Colonic mucosa (tissue), 4 donors: ENCODE results near the gene INPP5A. TPM values are rescaled to one million over a fixed set of nuclear protein-coding genes. Genes with fewer than 3 reads are reported as not detected.

ENCODE experiments used
- DNase-seq: peaks from one replicate; pipeline ENCODE4 v3.0.0-alpha.2; 2020
- H3K27ac ChIP-seq: fragments of 200-600 bp; one replicate; pipeline ENCODE4 v1.8.0; 2021
- H3K27me3 ChIP-seq: fragments of 200-600 bp; one replicate; pipeline ENCODE4 v1.8.0; 2021
- H3K36me3 ChIP-seq: fragments of 200-600 bp; one replicate; pipeline ENCODE4 v1.8.0; 2021
- H3K4me1 ChIP-seq: fragments of 200-600 bp; one replicate; pipeline ENCODE4 v1.8.0; 2021; ENCODE audit warnings: mild to moderate bottlenecking
- H3K4me3 ChIP-seq: fragments of 200-600 bp; one replicate; pipeline ENCODE4 v1.8.0; 2021
- H3K9ac ChIP-seq, 2 donors: one replicate each; pipeline ENCODE4 v1.7.0; 2013; ENCODE audit warnings: control low read depth in 2 of 2, low read depth in 2 of 2, low read length in 2 of 2
- H3K9me3 ChIP-seq: fragments of 200-600 bp; one replicate; pipeline ENCODE4 v1.8.0; 2021
- intact Hi-C: fragments of 100-400 bp; cut with DNase I; formaldehyde crosslinking; loops from one replicate; pipeline ENCODE4 v1.14.1; 2022
- total RNA-seq, 2 donors: library from RNA; stranded (reverse); fragmentation: NEBNext Ultra II Directional in 1 of 2; extraction: Animal tissue kit (Norgen Biotek cat#: 25700) in 1 of 2; gene quantifications; one replicate each; pipeline ENCODE4 v1.2.1, GENCODE V29; 2021
- TF ChIP-seq, protein P1 (sequence below): fragments of 200-600 bp; IDR thresholded peaks from one replicate; pipeline ENCODE4 v1.8.0; 2022; ENCODE audit warnings: antibody characterized with exemption, mild to moderate bottlenecking
- donor health status: healthy.
- donor health status: DM: no; HTN: no; CAD: no.
- donor health status: DM: no; HTN: no; CAD: no.

Gene INPP5A
- total RNA-seq, 2 donors from 2014 or later, result 29.9 to 41.5 TPM

DNA sequence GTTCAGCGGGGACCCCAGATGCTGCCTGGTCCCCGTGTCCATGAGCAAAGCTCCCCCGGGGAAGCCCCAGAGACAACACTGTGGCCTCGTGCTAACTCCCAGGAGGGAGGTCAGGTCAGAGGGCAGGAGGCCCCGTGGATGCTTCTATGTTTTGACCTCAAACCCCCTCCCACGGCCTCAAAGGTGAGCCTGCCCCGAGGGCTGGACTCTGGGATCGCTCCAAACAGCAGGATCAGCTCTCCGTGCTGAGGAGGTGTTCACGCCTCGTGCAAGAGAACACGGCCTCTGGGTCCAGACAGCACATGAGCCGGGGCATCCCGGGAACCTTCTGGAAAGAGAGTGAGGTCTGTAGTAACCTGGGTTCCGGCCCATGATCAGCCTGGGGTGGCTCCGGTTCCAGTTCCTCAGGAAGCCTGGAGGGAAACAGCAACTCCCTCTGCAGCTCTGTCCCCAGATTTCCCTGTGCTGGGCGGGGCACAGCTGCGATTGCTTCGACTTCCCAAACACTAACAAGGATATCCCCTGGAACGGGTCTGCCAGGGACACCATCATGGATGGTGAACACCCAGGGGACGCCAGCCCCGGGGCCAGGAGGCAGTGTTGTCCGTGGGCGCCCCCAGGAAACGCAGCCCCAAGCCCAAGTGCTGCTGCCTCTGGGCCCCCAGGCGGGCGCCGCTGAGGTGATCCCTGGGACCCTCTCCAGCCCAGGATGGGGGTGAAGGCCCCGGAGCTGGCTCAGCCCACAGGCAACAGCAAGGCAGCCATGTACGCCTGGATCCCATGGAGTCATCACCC is 18.0 kb upstream of the INPP5A start:
- Histone ChIP-seq H3K9me3 (no peaks in the 10 kb centered on the region), H3K27ac (no peak overlapping the region), H3K9ac (peak overlapping the region; percentile 35 to 73), H3K36me3 (no peaks in the 10 kb centered on the region), H3K4me3 (no peak overlapping the region), H3K4me1 (peaks cover 17% of the 10 kb centered on the region), H3K27me3 (no peaks in the 10 kb centered on the region)
- TF ChIP-seq, protein P1, sequence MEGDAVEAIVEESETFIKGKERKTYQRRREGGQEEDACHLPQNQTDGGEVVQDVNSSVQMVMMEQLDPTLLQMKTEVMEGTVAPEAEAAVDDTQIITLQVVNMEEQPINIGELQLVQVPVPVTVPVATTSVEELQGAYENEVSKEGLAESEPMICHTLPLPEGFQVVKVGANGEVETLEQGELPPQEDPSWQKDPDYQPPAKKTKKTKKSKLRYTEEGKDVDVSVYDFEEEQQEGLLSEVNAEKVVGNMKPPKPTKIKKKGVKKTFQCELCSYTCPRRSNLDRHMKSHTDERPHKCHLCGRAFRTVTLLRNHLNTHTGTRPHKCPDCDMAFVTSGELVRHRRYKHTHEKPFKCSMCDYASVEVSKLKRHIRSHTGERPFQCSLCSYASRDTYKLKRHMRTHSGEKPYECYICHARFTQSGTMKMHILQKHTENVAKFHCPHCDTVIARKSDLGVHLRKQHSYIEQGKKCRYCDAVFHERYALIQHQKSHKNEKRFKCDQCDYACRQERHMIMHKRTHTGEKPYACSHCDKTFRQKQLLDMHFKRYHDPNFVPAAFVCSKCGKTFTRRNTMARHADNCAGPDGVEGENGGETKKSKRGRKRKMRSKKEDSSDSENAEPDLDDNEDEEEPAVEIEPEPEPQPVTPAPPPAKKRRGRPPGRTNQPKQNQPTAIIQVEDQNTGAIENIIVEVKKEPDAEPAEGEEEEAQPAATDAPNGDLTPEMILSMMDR, result no peak
- intact Hi-C loops, result no loop called here
- no peak for DNase-seq

DNA sequence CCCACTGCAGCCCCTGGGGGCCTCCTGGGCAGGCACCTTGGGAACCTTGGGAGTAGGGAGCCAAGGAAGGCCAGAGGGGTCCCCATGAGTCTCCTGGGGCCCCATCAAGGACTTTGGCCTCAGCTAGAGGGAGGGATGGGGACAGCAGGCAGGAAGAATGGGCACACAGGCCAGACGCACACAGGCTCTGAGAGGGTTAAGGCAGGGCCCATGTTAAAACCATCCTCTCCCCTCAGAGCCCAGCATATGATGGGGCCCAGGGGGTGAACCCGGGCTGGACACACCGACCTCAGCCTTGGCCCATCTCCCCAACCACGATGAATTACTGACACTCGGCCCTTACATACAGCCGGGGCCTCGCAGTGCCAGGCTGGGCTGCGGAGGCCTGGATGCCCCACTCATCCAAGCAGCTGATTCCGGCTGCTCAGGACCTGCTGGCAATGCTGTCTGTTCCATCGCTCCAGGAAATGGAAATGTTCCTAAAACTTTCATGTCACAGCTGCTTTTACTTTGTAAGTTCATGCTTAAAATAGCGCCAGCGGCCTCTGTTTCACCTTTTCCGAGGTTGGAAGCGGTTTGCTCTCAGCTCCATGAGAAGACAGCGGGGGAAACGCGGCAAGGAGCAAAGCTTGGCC is 17.3 kb upstream of the INPP5A start:
- H3K27me3 ChIP-seq, result no peaks in the 10 kb centered on the region
- H3K4me1 ChIP-seq, result peaks cover 17% of the 10 kb centered on the region
- intact Hi-C loops, result no loop called here
- H3K4me3 ChIP-seq, result no peak overlapping the region
- no peaks in the 10 kb centered on the region for H3K9me3 ChIP-seq
- H3K9ac ChIP-seq, result peak overlapping the region in 1 of 2 donors; percentile 35
- TF ChIP-seq, protein P1, result no peak
- peak overlapping the region; percentile 18 for H3K27ac ChIP-seq
- no peaks in the 10 kb centered on the region for H3K36me3 ChIP-seq
- DNase-seq, result no peak

DNA sequence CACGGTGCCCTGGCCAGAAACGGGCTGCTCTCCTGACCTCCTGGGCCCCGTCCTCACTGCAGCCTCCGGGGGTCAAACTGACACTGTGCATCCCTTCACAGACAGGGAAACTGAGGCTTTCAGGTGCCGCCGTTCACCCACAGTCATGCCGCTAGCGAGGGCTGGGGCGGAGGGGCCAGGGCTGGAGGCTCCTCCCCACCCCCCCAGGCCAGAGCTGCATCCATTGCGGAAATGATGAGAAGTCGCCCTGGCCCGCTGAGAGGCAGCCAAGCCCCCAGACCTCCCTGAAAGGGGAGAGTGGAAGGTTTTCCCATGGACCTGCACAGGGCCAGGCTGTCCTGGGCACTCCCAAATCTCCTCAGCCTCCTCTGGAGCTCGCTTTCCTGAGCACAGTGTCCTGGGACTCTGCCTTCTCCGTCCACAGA is 16.5 kb upstream of the INPP5A start:
- no peak for DNase-seq
- H3K36me3 ChIP-seq, result no peaks in the 10 kb centered on the region
- H3K27me3 ChIP-seq, result no peaks in the 10 kb centered on the region
- H3K4me1 ChIP-seq, result peaks cover 17% of the 10 kb centered on the region
- intact Hi-C loops, result no loop called here
- TF ChIP-seq, protein P1, result no peak
- H3K27ac ChIP-seq, result no peak overlapping the region
- no peak overlapping the region for H3K4me3 ChIP-seq
- H3K9ac ChIP-seq, result no peak overlapping the region
- H3K9me3 ChIP-seq, result no peaks in the 10 kb centered on the region

DNA sequence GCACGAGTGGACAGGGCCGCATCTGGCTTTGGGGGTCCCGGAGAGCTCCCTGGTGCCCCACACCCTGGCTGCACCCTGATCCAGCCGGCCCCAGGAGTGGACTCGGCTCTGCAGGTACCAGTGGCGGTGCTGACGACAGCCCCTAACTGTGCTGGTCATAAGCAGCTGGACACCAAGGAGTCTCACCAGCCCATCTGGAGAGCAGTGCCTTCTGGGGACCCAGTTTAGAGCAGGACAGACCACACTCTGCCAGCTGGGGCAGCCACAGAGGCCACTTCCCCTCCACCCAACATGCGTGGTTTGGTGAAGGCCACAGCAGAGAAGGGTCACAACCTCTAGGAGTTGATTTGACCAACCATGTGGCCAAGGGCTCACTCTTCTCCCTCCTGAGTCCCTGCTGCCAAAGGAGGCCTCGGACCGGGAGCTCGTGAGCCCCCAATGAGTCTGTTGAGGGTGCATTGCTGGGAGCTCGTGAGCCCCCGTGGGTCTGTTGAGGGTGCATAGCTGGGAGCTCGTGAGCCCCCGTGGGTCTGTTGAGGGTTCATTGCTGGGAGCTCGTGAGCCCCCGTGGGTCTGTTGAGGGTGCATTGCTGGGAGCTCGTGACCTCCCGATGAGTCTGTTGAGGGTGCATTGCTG is 16.0 kb upstream of the INPP5A start:
- Histone ChIP-seq H3K36me3 (no peaks in the 10 kb centered on the region), H3K9ac (no peak overlapping the region), H3K27me3 (no peaks in the 10 kb centered on the region), H3K27ac (no peak overlapping the region), H3K9me3 (no peaks in the 10 kb centered on the region), H3K4me3 (no peak overlapping the region), H3K4me1 (peaks cover 17% of the 10 kb centered on the region)
- DNase-seq, result no peak
- intact Hi-C loops, result no loop called here
- TF ChIP-seq, protein P1, result no peak

DNA sequence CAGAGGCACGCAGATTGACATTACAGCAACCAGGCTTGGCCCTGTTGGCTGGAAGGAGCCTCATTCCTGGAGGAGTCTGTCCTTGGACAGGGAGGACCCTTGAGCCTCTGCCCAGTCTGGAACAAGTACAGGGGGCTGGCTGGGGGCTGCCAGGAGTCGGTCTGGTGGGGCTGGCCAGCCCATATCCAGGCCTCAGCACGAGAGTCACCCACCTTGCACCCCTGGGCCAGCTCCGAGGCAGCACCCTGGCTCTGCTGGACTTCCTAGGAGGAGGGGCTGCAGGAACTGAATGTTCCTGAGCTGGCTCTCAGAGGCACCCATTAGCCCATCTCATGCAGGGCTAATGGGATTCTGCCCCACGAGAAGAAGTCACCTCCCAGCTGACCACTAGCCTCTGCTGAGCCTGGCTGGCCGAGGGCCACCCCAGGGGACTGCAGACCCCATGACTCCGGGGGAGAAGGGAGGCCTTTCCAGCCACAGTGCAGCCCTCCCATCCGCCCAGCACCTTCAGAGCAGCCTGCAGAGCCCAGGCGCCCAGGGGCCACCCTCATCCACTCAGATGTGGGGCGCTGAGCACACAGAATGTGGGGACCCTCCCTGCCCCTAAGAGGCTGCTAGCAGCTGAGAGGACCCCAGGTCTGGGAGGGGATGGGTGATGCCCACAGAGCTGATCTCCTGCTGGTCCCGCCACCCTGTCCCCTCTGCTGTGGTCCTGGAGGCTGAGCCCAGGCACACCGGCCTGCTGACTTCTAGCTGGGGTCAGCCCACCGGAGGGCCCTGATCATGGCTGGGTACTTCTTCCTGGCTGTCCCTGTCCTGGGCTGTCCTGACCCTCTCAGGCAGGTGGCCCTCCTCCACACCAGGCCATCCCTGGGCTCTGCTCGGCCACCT is 14.8 kb upstream of the INPP5A start:
- Histone ChIP-seq H3K9ac (no peak overlapping the region), H3K9me3 (no peaks in the 10 kb centered on the region), H3K27me3 (no peaks in the 10 kb centered on the region), H3K4me3 (no peak overlapping the region), H3K4me1 (peaks cover 7% of the 10 kb centered on the region), H3K36me3 (no peaks in the 10 kb centered on the region), H3K27ac (no peak overlapping the region)
- intact Hi-C loops, result no loop called here
- no peak for DNase-seq
- TF ChIP-seq, protein P1, result no peak
